NCI-H524 treated with DMSO at 0.1 percent for 48 hours (cell line): ENCODE data around the gene DHDDS.
"Not testable (repeated sequence)": the region's sequence is repeated elsewhere in the genome, so short reads cannot be mapped to it uniquely, and the experiment has no call there.

Experiments used
- DNase-seq: peaks from one replicate; lab custom pipeline; 2025; lab: John Stamatoyannopoulos, UW

DHDDS gene

DNA sequence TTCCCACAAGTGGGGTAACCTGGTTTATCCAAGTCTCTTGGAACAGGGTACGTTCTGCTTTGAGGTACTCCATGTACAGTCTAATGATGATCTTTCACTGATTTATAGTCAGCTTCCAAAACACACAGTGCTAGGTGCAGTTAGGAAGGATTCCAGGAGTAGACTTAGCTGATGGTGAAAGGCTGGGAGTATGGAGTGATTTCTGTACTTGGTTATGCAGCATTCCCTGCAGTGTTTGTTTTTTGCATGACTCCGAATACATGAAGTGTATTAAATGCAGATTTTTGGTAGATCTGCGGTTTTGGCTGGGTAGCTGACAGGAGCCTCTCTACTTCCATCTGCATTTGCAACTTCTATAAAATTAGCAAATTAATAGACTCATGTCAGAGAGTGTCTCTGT lies 43.9 kb downstream of the DHDDS start:
- DNase-seq: no peak

DNA sequence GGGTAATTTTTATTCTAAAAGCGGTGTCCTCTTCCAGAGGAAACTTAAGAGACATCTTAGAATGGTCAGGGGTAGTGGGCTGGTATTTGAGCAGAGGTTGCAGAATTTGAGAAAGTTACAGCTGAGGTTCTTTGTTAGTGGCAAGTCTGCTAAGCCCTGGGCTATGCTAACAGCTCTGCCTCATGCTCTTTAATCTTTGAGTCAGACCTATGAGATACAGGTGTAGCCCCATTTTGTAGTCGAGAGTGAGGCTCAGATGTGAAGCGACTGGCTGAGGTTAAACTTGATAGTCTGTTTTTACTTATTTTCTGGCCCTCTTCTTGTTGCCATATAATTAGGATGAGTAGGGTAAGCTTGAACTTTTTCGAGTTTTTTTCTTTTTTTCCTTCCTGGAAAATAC lies 44.8 kb downstream of the DHDDS start:
- no peak for DNase-seq

DNA sequence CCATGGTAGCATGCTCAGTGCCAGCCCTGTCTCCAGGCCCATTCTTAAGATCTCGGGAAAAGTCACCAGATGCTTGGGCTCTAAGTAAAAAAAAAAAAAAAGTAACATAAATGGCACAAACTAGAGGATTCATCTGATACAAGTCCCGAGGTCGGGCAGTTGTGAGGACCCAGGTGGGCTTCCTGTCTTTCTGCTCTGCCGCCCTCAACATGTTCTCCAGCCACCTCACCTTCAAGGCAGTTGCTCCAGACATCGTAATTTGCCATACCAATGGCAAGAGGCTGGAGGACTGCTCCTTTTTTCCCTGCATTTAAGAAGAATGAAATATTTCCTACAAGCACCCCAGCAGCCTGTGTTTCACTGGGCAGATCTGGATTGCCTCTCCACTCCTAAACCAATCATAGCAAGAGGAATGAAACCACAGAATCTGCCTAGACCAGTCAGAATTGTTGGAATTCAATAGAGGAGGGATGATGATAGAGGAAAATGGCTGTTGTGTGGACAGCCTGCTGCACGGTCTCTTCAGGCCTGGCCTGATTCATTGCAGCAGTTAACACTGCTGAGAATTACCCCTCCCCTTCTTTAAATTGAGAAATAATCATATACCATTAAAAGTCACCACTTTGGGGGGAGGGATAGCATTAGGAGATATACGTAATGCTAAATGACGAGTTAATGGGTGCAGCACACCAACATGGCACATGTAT lies 45.5 kb downstream of the DHDDS start:
- DNase-seq: no peak

DNA sequence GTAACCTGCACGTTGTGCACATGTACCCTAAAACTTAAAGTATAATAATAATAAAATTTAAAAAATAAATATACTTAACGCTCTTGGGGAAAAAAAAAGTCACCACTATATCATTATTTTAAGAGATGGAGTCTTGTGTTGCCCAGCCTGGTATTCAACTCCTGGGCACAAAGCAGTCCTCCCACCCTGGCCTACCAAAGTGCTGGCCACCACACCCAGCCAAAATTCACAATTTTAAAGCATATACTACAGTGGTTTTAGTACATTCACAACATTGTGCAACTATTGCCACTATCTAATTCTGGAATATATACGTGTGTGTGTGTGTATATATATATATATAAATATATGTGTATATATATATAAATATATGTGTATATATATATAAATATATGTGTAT lies 46.0 kb downstream of the DHDDS start:
- no peak for DNase-seq

DNA sequence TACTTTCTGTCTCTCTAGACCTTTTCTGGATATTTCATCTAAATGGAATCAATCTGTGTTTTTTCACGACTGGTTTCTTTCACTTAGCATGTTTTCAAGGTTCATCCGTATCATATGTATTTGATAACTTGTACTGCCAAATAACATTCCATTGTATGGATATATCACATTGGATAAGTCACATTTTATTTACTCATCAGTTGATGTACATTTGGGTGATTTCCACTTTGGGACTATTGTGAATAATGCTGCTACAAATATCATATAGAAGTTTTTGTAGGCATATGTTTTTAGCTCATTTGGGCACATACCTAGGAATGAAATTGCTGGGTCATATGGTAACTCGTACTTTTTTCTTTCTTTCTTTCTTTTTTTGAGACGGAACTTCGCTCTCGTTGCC lies 46.9 kb downstream of the DHDDS start:
- DNase-seq: no peak

DNA sequence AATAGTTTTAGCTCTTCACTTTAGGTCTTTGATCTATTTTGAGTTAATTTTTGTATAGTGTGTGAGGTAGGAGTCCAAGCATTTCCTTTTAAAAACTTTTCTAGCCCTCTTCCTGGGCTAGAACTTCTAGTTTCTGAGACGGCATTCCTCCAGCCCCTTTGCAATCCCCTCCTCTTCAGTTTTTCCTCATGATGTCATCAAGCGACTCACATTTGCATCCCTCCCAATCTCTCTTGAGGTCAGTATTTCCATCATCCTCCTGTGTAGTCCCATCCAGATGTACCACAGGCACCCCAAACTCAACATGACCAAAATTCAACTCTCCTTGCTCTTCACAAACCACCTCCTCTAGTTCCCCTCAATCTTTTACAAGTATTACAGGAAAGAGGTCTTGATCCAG lies 50.8 kb downstream of the DHDDS start:
- no peak for DNase-seq

DNA sequence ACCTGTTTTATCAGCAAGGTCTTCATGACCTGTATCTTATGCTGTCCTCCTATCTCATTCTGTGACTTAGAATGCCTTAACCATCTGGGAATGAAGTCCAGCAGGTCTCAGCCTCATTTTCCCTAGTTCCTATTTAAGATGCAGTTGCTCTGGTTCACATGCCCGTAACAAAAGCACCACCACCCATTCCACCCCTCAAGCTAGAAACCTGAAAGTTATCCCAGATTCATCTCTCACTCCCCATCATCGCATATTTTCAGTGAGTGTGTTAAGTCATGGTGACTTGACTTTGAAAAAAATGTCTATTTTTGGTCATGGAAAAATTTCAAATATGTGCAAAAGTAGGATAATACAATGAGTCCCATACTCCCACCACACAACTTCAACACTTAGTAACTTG lies 51.9 kb downstream of the DHDDS start:
- DNase-seq: no peak

DNA sequence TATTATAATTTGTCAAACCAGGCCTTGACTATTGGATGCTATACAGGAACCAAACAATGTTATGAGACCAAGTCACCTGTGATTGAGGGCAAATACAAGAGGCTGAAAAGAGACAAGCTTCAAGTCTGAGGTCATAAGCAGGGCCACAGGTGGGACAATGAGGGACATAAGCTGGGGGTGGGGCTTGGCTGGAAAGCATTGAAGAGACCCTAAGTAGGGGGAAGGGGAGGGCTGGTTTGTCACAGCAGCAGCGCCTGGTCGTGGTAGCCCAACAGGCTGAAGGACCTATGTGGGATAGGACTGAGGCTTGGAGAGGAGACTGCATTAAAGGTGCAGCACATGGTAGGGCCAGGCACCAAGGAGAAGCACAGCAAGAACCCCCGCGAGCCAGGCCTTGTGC lies 58.0 kb downstream of the DHDDS start:
- no peak for DNase-seq

DNA sequence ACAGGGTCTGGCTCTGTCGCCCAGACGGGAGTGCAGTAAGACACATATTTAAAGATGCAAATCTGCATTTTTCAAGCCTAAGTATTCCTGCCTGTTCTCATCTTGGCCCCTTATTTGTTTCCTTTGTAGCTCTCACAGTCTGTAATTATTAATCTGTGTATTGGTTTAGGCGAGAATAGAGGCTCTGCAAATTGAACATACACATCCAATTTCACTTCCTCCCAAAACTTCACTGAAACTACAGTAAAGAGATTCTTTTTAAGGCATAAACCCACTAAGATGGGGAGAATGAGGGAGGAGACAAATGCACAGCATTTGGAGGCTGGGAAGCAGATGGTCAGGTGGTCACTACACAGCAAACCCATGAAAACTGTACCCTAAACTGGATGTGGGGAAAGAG lies 61.1 kb downstream of the DHDDS start:
- DNase-seq: no peak

DNA sequence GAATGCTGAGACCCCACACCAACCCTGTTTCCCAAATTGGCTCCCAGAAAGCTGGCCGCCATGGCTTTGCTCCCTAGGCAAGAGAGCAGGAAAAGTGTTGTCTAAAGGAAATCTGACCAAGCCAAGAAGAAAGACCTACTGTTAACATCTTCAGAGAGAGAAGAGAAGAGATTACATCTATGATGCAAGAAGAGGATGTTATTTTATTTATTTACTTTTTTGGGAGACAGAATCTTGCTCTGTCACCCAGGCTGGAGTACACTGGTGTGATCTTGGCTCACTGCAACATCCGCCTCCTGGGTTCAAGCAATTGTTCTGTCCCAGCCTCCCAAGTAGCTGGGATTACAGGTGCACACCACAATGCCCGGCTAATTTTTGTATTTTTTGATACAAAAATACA lies 61.8 kb downstream of the DHDDS start:
- DNase-seq: no peak

DNA sequence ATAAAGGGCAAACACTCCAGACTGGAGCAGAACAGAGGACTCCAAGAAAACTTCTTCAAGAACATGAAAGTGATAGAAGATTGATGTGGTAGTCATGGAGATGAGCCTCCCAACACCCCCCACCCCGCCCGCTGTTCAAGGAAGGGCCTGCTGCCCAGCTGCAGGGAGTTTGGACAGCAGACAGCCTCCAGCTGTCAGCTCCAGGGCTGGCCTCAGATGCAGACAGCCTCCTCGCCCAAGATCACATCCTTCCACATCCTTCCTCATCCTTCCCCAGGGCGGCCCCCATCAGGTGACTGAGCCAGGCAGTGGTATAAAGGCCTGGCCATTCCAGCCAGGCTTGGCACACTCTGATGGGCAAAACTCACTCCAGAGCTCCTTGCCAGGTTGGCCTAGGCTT lies 64.7 kb downstream of the DHDDS start:
- no peak for DNase-seq

DNA sequence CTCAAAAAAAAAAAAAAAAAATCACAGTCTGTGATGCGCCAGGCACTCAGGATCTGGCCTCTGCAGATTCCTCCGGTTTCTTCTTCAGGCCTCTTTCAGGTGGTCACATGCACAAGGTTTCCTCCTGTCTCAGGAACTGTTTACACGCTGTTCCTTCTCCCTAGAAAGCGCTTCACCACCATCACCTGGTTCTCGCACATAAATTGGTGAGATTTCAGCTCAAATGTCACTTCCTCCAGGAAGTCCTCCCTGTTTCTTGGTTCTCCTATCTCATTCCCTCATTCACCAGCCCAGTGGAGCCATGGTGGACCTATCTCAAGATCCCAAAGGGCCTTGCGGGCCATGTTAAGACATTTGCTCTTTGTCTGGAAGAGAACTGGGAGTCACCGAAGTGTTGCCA lies 66.8 kb downstream of the DHDDS start:
- no peak for DNase-seq

DNA sequence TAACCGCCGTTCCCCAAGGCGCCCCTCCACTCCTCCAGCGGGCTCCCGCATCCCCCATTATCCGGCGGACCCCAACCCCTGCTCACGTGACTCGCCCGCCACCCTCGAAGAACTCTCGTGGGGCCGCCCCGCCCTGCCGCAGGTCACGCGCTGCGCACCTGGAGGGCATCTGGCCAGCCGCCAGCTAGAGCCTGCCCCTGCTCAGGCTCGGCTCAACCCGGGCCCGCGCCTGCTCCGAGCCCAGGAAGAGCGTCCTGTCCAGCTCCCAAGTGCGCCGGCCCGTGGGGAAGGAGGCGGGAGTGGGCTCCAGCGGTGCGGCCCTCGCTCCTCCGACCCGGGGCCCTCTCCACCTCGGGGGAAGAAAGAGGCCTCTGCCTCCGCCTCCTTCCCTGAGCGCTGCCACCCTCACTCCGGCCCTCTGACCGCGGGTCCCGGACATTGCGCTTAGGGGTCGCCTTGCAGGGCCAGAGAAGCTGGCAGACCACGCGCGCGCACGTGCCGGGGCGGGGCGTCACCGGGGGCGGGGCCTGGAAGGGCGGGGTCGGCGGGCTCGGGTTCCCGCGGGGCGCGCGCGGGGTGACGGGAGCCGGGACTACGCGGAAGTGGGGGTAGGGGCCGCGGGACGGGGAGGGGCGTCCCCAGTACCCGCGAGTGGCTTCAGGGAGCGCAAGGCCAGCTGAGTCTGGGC lies 68.5 kb downstream of the DHDDS start:
- no peak for DNase-seq

DNA sequence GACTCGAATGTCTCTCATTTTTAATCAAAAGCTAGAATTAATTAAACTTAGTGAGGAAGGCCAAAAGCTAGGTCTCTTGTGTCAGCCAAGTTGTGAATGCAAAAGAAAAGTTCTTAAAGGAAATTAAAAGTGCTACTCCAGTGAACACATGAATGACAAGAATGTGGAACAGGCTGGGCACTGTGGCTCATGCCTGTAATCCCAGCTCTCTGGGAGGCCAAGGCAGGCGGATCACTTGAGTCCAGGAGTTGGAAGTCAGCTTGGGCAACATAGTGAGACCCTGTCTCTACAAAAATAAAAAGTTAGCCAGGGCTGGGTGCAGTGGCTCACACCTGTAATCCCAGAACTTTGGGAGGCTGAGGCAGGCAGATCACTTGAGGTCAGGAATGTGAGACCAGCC lies 78.6 kb downstream of the DHDDS start:
- not testable (repeated sequence) for DNase-seq

DNA sequence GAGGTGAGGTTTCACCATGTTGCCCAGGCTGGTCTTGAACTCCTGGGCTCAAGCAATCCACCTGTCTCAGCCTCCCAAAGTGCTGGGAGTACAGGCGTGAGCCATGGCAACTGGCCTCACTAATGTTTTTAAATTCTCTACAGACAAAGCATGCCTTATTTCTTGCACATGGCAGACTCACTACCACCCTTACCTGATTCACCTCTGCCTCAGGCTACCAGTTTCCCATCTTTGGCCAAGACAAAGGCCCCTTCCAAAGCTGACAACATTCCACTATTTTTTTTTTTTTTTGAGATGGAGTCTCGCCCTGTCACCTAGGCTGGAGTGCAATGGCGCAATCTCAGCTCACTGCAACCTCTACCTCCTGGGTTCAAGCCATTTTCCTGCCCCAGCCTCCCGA lies 83.7 kb downstream of the DHDDS start:
- not testable (repeated sequence) for DNase-seq

DNA sequence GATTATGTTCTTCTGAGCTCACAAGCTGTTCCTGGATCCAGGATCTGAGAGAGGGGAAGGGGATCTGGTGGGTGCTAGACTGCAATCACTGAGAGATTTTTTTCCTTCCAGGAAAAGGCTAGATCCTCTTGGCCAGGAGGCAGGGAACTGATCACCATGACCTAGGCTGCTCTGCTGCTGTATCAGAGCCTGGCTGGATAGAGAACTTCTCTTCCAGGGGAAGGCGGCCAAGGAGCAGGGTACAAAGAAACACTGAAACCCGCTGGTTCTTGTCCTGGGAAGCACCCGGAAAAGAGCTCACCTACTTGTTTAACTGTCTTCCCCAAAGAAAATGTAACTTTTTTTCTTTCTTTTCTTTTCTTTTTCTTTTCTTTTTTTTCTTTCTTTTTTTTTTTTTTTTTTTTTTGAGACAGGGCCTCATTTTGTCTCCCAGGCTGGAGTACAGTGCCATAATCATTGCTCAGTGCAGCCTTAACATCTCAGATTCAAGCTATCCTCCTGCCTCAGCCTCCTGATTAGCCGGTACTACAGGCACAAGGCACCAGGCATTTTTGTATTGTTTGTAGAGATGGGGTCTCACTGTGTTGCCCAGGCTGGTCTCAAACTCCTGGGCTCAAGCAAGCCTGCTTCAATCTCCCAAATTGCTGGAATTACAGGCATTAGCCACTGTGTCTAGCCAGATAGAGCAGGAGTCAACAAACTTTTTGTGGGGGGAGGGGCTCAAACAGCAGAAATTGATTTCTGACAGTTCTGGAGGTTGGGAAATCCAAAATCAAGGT lies 85.1 kb downstream of the DHDDS start:
- DNase-seq: no peak

DNA sequence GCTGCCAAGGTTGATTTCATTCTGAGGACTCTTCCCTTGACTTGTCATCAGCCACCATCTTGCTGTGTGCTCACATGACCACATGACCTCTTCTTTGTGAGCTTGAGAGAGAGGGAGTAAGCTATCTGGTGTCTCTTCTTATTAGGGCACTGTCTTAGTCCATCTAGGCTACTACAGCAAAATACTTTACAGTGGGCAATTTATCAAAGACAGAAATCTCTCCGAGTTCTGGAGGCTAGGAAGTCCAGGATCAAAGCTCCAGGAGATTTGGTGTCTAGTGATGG lies 85.6 kb downstream of the DHDDS start:
- DNase-seq: no peak

DNA sequence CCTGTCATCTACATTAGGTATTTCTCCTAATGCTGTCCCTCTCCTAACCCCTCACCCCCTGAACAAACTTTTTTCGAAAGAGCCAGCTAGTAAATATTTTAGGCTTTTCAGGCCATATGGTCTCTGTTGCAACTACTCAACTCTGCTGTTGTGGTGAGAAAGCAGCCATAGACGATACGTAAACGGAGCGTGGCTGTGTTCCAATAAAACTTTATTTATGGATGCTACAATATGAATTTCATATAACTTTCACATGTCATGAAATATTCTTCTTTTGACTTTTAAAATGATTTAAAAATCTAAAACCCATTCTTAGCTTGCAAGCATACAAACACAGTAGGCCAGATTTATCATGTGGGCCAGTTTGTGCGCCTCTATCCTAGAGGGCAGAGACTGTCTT lies 86.2 kb downstream of the DHDDS start:
- DNase-seq: no peak

DNA sequence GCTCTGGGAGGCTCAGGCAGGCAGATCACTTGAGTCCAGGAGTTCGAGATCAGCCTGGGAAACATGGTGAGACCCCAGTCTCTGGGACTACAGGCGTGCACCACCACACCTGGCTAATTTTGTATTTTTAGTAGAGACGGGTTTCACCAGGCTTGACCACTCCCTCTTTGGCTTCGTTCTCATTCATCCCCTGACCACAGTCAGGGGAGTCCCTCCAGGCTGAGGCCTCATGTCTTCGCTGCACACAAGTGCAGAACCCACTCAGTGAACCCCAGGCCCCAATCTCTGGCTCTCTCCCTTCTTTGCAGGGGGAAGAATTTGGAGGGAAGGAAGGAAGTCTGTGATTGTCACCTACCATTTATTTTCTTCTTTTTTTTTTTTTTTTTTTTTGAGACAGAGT lies 88.2 kb downstream of the DHDDS start:
- no peak for DNase-seq
